Esophagus muscularis mucosa (tissue), 4 donors: ENCODE measurements around the gene HMGN3. TPM values are rescaled to one million over a fixed set of nuclear protein-coding genes. Genes with fewer than 3 reads are reported as not detected.

Experiments used
- DNase-seq: peaks from one replicate; pipeline ENCODE4 v3.0.0-alpha.2; 2017; ENCODE audit errors: extremely low spot score
- H3K27ac ChIP-seq, 4 donors: fragments of 200-600 bp; sonication (generic); replicated peaks in 1 of 4; 1 replicate in 3 of 4; 2 replicates in 1 of 4; pipeline ENCODE4 v1.5.1; 2016 to 2019; ENCODE audit warnings: mild to moderate bottlenecking in 1 of 4
- H3K27me3 ChIP-seq, 4 donors: fragments of 200-600 bp; sonication (generic); one replicate each; pipeline versions ENCODE4 v1.5.1 to v1.6.0; 2016 to 2019
- H3K36me3 ChIP-seq, 4 donors: fragments of 200-600 bp; sonication (generic); one replicate each; pipeline ENCODE4 v1.5.1; 2016 to 2019
- H3K4me1 ChIP-seq, 4 donors: fragments of 200-600 bp; sonication (generic); one replicate each; pipeline ENCODE4 v1.5.1; 2016 to 2019
- H3K4me3 ChIP-seq, 4 donors: fragments of 200-600 bp; sonication (generic); 1 replicate in 2 of 4; 2 replicates in 2 of 4; pipeline ENCODE4 v1.5.1; 2016 to 2019; ENCODE audit warnings: mild to moderate bottlenecking in 4 of 4, moderate library complexity in 1 of 4
- H3K9me3 ChIP-seq, 4 donors: fragments of 200-600 bp; sonication (generic); 1 replicate in 3 of 4; 2 replicates in 1 of 4; pipeline ENCODE4 v1.5.1; 2016 to 2019
- EP300 ChIP-seq: sonication (generic); formaldehyde crosslinking; IDR thresholded peaks from one replicate; pipeline ENCODE4 v1.6.1; 2017; ENCODE audit warnings: antibody characterized with exemption
- POLR2A ChIP-seq: fragments of 450-650 bp; IDR thresholded peaks from one replicate; pipeline ENCODE4 v1.6.1; 2017; ENCODE audit warnings: antibody characterized with exemption, moderate library complexity, mild to moderate bottlenecking, low read depth
- POLR2AphosphoS5 ChIP-seq, 2 donors: sonication (generic); formaldehyde crosslinking; IDR thresholded peaks; one replicate each; pipeline ENCODE4 v1.6.1; 2017; ENCODE audit warnings: antibody characterized with exemption in 2 of 2
- WGBS: methylation state at CpG from one replicate; pipeline ENCODE4 v1.1.5; 2018; 5-methylcytosine and 5-hydroxymethylcytosine counted together
- intact Hi-C: fragments of 100-400 bp; cut with DNase I; formaldehyde crosslinking; loops from one replicate; pipeline ENCODE4 v1.15.1; 2023
- total RNA-seq, 4 donors: library from RNA; depleted of rRNA; stranded (reverse); fragments of >200 nt; gene quantifications; one replicate each; pipeline versions ENCODE4 v1.1.0 to v1.2.1, GENCODE V29; 2016
- TF ChIP-seq, protein P1 (sequence below), 3 experiments: fragments of 200-600 bp in 2 of 3; fragments of 450-650 bp in 1 of 3; sonication (generic) in 2 of 3; IDR thresholded peaks; one replicate each; pipeline ENCODE4 v1.5.1; 2017 to 2019; ENCODE audit warnings: antibody characterized with exemption in 3 of 3, mild to moderate bottlenecking in 2 of 3, moderate library complexity in 1 of 3

The HMGN3 gene
- total RNA-seq, 4 donors from 2014 or later, result 27.6 to 61.0 (median 47.1) TPM

DNA sequence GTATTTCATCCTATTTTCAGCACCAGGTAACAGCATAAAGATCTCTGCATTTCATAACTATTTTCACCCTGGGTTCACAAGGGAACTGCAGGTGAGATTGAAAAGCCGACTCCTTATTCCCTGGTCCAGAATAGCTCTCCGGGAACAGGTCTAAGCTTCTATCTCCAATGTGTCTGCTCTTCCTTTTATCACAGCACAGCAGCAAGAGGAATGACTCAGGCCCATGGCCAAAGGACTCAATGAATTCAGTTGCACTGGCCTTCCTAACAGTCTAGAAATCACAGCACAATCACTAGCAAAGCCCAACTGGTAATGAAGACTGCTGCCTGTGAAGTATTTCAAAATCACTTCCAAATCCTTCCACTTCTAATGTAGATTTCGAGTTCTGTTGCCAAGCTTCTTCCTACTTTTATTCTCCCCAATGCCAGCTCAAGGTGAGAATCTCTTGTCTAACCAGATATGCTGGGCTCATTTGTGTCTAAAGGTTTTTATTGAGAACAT lies 30.7 kb downstream of the HMGN3 start:
- Histone ChIP-seq H3K9me3 (no peaks in the 10 kb centered on the region), H3K27ac (no peak overlapping the region)

DNA sequence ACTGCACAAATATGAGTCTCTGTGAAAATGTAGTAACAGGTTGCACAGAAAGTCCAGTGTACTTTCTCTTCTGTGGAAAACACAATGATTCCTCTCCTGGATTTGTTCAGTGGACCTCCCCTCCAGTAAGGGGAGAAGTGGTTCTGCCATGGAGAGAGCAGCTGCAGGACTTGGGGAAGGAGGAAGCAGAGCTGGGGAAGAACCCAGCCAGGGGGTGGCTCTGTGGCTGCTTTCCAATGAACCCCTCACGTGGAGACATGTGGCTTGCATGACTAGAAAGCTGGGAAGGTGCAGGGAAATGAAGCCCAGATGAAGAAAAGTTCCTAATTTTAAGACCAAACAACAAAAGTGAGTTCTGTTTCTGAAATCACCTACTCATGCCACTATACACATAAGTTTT lies 31.9 kb downstream of the HMGN3 start:
- peaks cover 0 to 8% (median 0%) of the 10 kb centered on the region in 4 donors for H3K4me1 ChIP-seq
- intact Hi-C loops, result no loop called here
- TF ChIP-seq POLR2A, result no peak
- TF ChIP-seq POLR2AphosphoS5 (IDR thresholded peaks at IDR 0.05), result no peak
- no peak for TF ChIP-seq EP300
- TF ChIP-seq, protein P1, sequence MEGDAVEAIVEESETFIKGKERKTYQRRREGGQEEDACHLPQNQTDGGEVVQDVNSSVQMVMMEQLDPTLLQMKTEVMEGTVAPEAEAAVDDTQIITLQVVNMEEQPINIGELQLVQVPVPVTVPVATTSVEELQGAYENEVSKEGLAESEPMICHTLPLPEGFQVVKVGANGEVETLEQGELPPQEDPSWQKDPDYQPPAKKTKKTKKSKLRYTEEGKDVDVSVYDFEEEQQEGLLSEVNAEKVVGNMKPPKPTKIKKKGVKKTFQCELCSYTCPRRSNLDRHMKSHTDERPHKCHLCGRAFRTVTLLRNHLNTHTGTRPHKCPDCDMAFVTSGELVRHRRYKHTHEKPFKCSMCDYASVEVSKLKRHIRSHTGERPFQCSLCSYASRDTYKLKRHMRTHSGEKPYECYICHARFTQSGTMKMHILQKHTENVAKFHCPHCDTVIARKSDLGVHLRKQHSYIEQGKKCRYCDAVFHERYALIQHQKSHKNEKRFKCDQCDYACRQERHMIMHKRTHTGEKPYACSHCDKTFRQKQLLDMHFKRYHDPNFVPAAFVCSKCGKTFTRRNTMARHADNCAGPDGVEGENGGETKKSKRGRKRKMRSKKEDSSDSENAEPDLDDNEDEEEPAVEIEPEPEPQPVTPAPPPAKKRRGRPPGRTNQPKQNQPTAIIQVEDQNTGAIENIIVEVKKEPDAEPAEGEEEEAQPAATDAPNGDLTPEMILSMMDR (IDR thresholded peaks at IDR 0.05), result no peak
- no peak overlapping the region for H3K27ac ChIP-seq
- no peaks in the 10 kb centered on the region for H3K9me3 ChIP-seq
- no peak overlapping the region for H3K4me3 ChIP-seq
- 69% methylated on average over 1 of the region's 1 CpG for WGBS
- H3K27me3 ChIP-seq, result no peaks in the 10 kb centered on the region
- peaks cover 0 to 50% (median 30%) of the 10 kb centered on the region in 4 donors for H3K36me3 ChIP-seq
- DNase-seq, result no peak

More for the DNA sequence above, 30.7 kb downstream of the HMGN3 start:
- intact Hi-C loops, result no loop called here
- H3K36me3 ChIP-seq, result peaks cover 0 to 57% (median 32%) of the 10 kb centered on the region in 4 donors
- H3K4me3 ChIP-seq, result no peak overlapping the region
- DNase-seq, result no peak
- WGBS, result 90% methylated on average over 3 of the region's 3 CpGs
- no peaks in the 10 kb centered on the region for H3K27me3 ChIP-seq
- TF ChIP-seq POLR2AphosphoS5 (IDR thresholded peaks at IDR 0.05) (no peak), POLR2A (no peak), EP300 (no peak)
- TF ChIP-seq, protein P1 (IDR thresholded peaks at IDR 0.05), result no peak
- H3K4me1 ChIP-seq, result peaks cover 0 to 8% (median 0%) of the 10 kb centered on the region in 4 donors

DNA sequence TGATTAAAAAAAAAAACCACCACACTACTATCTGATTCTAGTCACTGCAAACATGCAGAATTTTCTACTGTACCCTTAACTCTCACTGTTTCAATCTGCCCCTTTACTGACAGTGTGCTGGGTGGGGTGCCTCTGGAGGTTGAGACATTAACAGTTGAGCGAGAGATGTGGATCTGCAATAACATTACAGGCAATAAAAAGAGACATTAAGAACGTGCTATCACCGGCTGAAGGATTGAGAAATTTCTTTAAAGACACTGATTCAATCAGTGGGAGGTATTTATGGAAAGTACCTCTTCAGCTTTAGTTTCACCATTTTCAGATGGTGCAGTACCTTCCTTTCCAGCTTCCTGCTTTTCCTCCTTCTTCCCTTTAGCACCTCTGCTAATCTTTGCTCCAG lies 32.5 kb downstream of the HMGN3 start:
- TF ChIP-seq EP300, result no peak
- no peak for TF ChIP-seq POLR2A
- TF ChIP-seq, protein P1 (IDR thresholded peaks at IDR 0.05), result no peak
- TF ChIP-seq POLR2AphosphoS5 (IDR thresholded peaks at IDR 0.05), result no peak
- intact Hi-C loops, result no loop called here
- H3K27ac ChIP-seq, result no peak overlapping the region
- DNase-seq, result no peak
- peaks cover 0 to 8% (median 0%) of the 10 kb centered on the region in 4 donors for H3K4me1 ChIP-seq
- H3K36me3 ChIP-seq, result peaks cover 0 to 45% (median 28%) of the 10 kb centered on the region in 4 donors
- H3K27me3 ChIP-seq, result no peaks in the 10 kb centered on the region
- 81% methylated on average over 3 of the region's 3 CpGs for WGBS
- H3K9me3 ChIP-seq, result no peaks in the 10 kb centered on the region
- no peak overlapping the region for H3K4me3 ChIP-seq

DNA sequence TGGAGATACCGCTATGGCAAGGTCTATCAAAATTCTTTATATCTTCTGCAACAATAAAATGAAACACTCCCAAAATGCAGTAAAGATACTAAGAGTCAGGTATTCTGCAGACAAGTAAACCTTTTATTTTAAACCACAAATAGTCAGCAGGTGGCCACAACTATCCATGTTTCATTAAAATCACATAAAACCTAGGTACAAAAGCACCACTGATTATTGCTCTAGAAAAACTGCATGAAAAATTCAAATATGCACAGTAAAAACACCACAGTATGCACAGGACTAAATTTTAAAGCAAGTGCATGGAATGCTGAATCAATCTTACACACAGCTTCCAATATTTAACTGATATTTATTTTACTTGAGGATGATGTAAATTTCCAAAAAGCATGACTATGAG lies 33.3 kb downstream of the HMGN3 start:
- peaks cover 0 to 36% (median 21%) of the 10 kb centered on the region in 4 donors for H3K36me3 ChIP-seq
- TF ChIP-seq POLR2AphosphoS5 (IDR thresholded peaks at IDR 0.05), result no peak
- no peak for TF ChIP-seq POLR2A
- no peak for TF ChIP-seq EP300
- TF ChIP-seq, protein P1 (IDR thresholded peaks at IDR 0.05), result no peak
- H3K27ac ChIP-seq, result no peak overlapping the region
- H3K27me3 ChIP-seq, result no peaks in the 10 kb centered on the region
- no peak for DNase-seq
- no peak overlapping the region for H3K4me3 ChIP-seq
- WGBS, result 90% methylated on average over 1 of the region's 1 CpG
- no peaks in the 10 kb centered on the region for H3K9me3 ChIP-seq
- peaks cover 0 to 8% (median 0%) of the 10 kb centered on the region in 4 donors for H3K4me1 ChIP-seq
- intact Hi-C loops, result no loop called here

DNA sequence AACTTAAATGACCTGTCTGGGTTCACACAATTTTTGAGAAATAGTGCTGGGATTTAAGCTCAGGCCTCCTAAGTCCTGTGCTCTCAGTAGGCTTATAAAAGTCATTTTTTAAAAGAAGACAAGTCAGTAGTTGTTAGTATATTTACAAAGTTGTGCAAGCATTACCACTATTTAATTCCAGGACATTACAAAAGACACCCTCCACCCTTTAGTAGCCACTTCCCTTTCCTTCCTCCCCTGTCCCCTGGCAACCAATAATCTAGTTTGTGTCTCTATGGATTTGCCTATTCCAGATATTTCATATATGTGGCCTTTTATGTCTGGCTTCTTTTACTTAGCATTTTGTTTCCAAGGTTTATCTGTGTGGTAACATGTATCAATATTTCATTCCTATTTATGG lies 37.6 kb downstream of the HMGN3 start:
- H3K4me1 ChIP-seq, result peaks cover 0 to 8% (median 0%) of the 10 kb centered on the region in 4 donors
- H3K36me3 ChIP-seq, result peaks cover 0 to 13% (median 4%) of the 10 kb centered on the region in 4 donors
- H3K27me3 ChIP-seq, result no peaks in the 10 kb centered on the region
- DNase-seq, result no peak
- intact Hi-C loops, result no loop called here
- no peak overlapping the region for H3K27ac ChIP-seq
- no peaks in the 10 kb centered on the region for H3K9me3 ChIP-seq
- H3K4me3 ChIP-seq, result no peak overlapping the region
- TF ChIP-seq EP300 (no peak), POLR2AphosphoS5 (IDR thresholded peaks at IDR 0.05) (no peak), POLR2A (no peak)
- TF ChIP-seq, protein P1 (IDR thresholded peaks at IDR 0.05), result no peak
